HG02885 (cell line): ENCODE measurements around the gene SSC4D.

Experiments
- ATAC-seq: cut with Tn5 transposase; IDR thresholded peaks from one replicate; pipeline ENCODE4 v1.9.1; 2021; ENCODE audit warnings: mild to moderate bottlenecking; ENCODE audit not compliant: unreplicated experiment, poor library complexity

SSC4D gene

GRCh38 chr7:76356823-76357222 lies 52.7 kb downstream of the SSC4D start:
- ATAC-seq, result no peak

GRCh38 chr7:76356115-76356514 lies 53.4 kb downstream of the SSC4D start:
- ATAC-seq, result no peak

GRCh38 chr7:76354981-76355730 lies 54.3 kb downstream of the SSC4D start:
- ATAC-seq, result no peak

GRCh38 chr7:76354516-76354915 lies 55.0 kb downstream of the SSC4D start:
- no peak for ATAC-seq

GRCh38 chr7:76353744-76354143 lies 55.8 kb downstream of the SSC4D start:
- no peak for ATAC-seq

GRCh38 chr7:76352193-76352592 lies 57.3 kb downstream of the SSC4D start:
- ATAC-seq, result no peak

GRCh38 chr7:76351372-76351771 lies 58.1 kb downstream of the SSC4D start:
- ATAC-seq, result no peak

GRCh38 chr7:76349313-76349885 lies 60.1 kb downstream of the SSC4D start:
- no peak for ATAC-seq

GRCh38 chr7:76347710-76348109 lies 61.8 kb downstream of the SSC4D start:
- no peak for ATAC-seq

GRCh38 chr7:76346778-76347177 lies 62.7 kb downstream of the SSC4D start:
- ATAC-seq, result no peak

- no peak for ATAC-seq
Observed at GRCh38 chr7:76346097-76346496, 63.4 kb downstream of the SSC4D start.

- no peak for ATAC-seq
Observed at GRCh38 chr7:76343931-76344321, 65.6 kb downstream of the SSC4D start.

- ATAC-seq, result no peak
Observed at GRCh38 chr7:76343294-76343930, 66.1 kb downstream of the SSC4D start.

- ATAC-seq, result no peak
Observed at GRCh38 chr7:76342222-76342621, 67.3 kb downstream of the SSC4D start.

- no peak for ATAC-seq
Observed at GRCh38 chr7:76340617-76341131, 68.8 kb downstream of the SSC4D start.
